Osteocyte (in vitro differentiated cells): Measurements from ENCODE around the gene TUBGCP6. TPM values are rescaled to one million over a fixed set of nuclear protein-coding genes. Genes with fewer than 3 reads are reported as not detected.

Source experiments
- DNase-seq: peaks from one replicate; pipeline ENCODE4 v3.0.0; 2021; ENCODE audit warnings: mixed read lengths; ENCODE audit not compliant: unreplicated experiment; ENCODE audit errors: extremely low spot score
- H3K27ac Mint-ChIP-seq: one replicate; pipeline ENCODE4 v1.8.0; 2021; ENCODE audit warnings: mild to moderate bottlenecking, mixed read lengths; ENCODE audit not compliant: unreplicated experiment
- H3K27me3 Mint-ChIP-seq: one replicate; pipeline ENCODE4 v1.8.0; 2021; ENCODE audit warnings: mixed read lengths; ENCODE audit not compliant: unreplicated experiment
- H3K36me3 Mint-ChIP-seq: one replicate; pipeline ENCODE4 v1.8.0; 2021; ENCODE audit warnings: mixed read lengths; ENCODE audit not compliant: unreplicated experiment
- H3K4me1 Mint-ChIP-seq: one replicate; pipeline ENCODE4 v1.8.0; 2021; ENCODE audit warnings: mixed read lengths; ENCODE audit not compliant: unreplicated experiment
- H3K4me3 Mint-ChIP-seq: one replicate; pipeline ENCODE4 v1.8.0; 2021; ENCODE audit warnings: mild to moderate bottlenecking, moderate library complexity, mixed read lengths; ENCODE audit not compliant: unreplicated experiment
- H3K9me3 Mint-ChIP-seq: one replicate; pipeline ENCODE4 v1.8.0; 2021; ENCODE audit warnings: mixed read lengths; ENCODE audit not compliant: unreplicated experiment
- CTCF ChIP-seq: fragments of 200-600 bp; sonication (generic); IDR thresholded peaks from 2 replicates; pipeline ENCODE4 v1.5.0; 2021; ENCODE audit warnings: antibody characterized with exemption, mild to moderate bottlenecking, moderate library complexity
- total RNA-seq: library from RNA; stranded (reverse); gene quantifications from 2 replicates; pipeline ENCODE4 v1.2.1, GENCODE V29; 2021

The TUBGCP6 gene
- total RNA-seq, 1 donor from 2014 or later = 55.7 TPM

GRCh38 chr22:50190182-50190940 lies 54.5 kb downstream of the TUBGCP6 start:
- peaks cover 24% of the 10 kb centered on the region for H3K4me1 Mint-ChIP-seq
- no peaks in the 10 kb centered on the region for H3K36me3 Mint-ChIP-seq
- TF ChIP-seq CTCF = no peak
- no peak overlapping the region for H3K27ac Mint-ChIP-seq
- H3K27me3 Mint-ChIP-seq = no peaks in the 10 kb centered on the region
- no peak overlapping the region for H3K4me3 Mint-ChIP-seq
- no peak for DNase-seq
- H3K9me3 Mint-ChIP-seq = no peaks in the 10 kb centered on the region

GRCh38 chr22:50189849-50190181 lies 55.0 kb downstream of the TUBGCP6 start:
- Mint-ChIP-seq H3K27ac (peak overlapping the region; percentile 64), H3K4me3 (no peak overlapping the region), H3K9me3 (no peaks in the 10 kb centered on the region), H3K4me1 (peaks cover 24% of the 10 kb centered on the region), H3K36me3 (no peaks in the 10 kb centered on the region), H3K27me3 (no peaks in the 10 kb centered on the region)
- no peak for DNase-seq
- no peak for TF ChIP-seq CTCF

GRCh38 chr22:50189184-50189848 lies 55.5 kb downstream of the TUBGCP6 start:
- H3K27me3 Mint-ChIP-seq = no peaks in the 10 kb centered on the region
- H3K4me3 Mint-ChIP-seq = no peak overlapping the region
- no peaks in the 10 kb centered on the region for H3K36me3 Mint-ChIP-seq
- no peak for DNase-seq
- H3K4me1 Mint-ChIP-seq = peaks cover 27% of the 10 kb centered on the region
- no peak overlapping the region for H3K27ac Mint-ChIP-seq
- no peak for TF ChIP-seq CTCF
- H3K9me3 Mint-ChIP-seq = no peaks in the 10 kb centered on the region

- Mint-ChIP-seq H3K4me3 (no peak overlapping the region), H3K9me3 (no peaks in the 10 kb centered on the region), H3K27me3 (no peaks in the 10 kb centered on the region), H3K4me1 (peaks cover 30% of the 10 kb centered on the region), H3K36me3 (no peaks in the 10 kb centered on the region), H3K27ac (no peak overlapping the region)
- DNase-seq = no peak
- no peak for TF ChIP-seq CTCF
Observed at GRCh38 chr22:50188356-50188755, 56.5 kb downstream of the TUBGCP6 start.

- H3K36me3 Mint-ChIP-seq = no peaks in the 10 kb centered on the region
- DNase-seq = no peak
Observed at GRCh38 chr22:50186761-50187523, 57.9 kb downstream of the TUBGCP6 start.

More at GRCh38 chr22:50186761-50187523, 57.9 kb downstream of the TUBGCP6 start:
- peak overlapping the region; percentile 84 for H3K27ac Mint-ChIP-seq
- H3K4me1 Mint-ChIP-seq = peaks cover 28% of the 10 kb centered on the region
- H3K4me3 Mint-ChIP-seq = peak overlapping the region; percentile 90
- H3K9me3 Mint-ChIP-seq = no peaks in the 10 kb centered on the region
- no peak for TF ChIP-seq CTCF
- H3K27me3 Mint-ChIP-seq = no peaks in the 10 kb centered on the region
